Liver (tissue), 9 donors: Measurements from ENCODE around the gene CSN3. TPM values are rescaled to one million over a fixed set of nuclear protein-coding genes. Genes with fewer than 3 reads are reported as not detected.
A peak's percentile ranks its signal among the peaks of the same experiment; 100 is the strongest.

ENCODE experiments used
- DNase-seq: peaks from one replicate; pipeline ENCODE4 v3.0.0-alpha.2; 2017; ENCODE audit warnings: low spot score
- H3K27ac ChIP-seq, 2 donors: one replicate each; pipeline ENCODE4 v1.7.0; 2013; ENCODE audit warnings: inconsistent platforms in 2 of 2, low read length in 2 of 2, control low read depth in 1 of 2, low read depth in 1 of 2, mild to moderate bottlenecking in 1 of 2
- H3K27me3 ChIP-seq, 4 donors: one replicate each; pipeline versions ENCODE4 v1.6.1 to v1.7.0; 2013; ENCODE audit warnings: low read length in 3 of 4, inconsistent platforms in 1 of 4, mild to moderate bottlenecking in 1 of 4, moderate library complexity in 1 of 4; ENCODE audit not compliant: control insufficient read depth in 4 of 4, insufficient read depth in 4 of 4
- H3K36me3 ChIP-seq, 4 donors: one replicate each; pipeline versions ENCODE4 v1.6.1 to v1.7.0; 2013; ENCODE audit warnings: low read length in 3 of 4, mild to moderate bottlenecking in 3 of 4, low read depth in 1 of 4, moderate library complexity in 1 of 4; ENCODE audit not compliant: control insufficient read depth in 4 of 4, insufficient read depth in 3 of 4
- H3K4me1 ChIP-seq, 4 donors: one replicate each; pipeline versions ENCODE4 v1.6.1 to v1.7.0; 2013; ENCODE audit warnings: low read length in 3 of 4, mild to moderate bottlenecking in 3 of 4, moderate library complexity in 1 of 4; ENCODE audit not compliant: control insufficient read depth in 4 of 4, insufficient read depth in 4 of 4
- H3K4me3 ChIP-seq, 3 donors: one replicate each; pipeline versions ENCODE4 v1.6.1 to v1.7.0; 2013; ENCODE audit warnings: low read length in 3 of 3, control low read depth in 1 of 3, low read depth in 1 of 3, mild to moderate bottlenecking in 1 of 3
- H3K9ac ChIP-seq, 2 donors: one replicate each; pipeline ENCODE4 v1.7.0; 2013; ENCODE audit warnings: low read length in 2 of 2, mild to moderate bottlenecking in 2 of 2, moderate library complexity in 2 of 2, control low read depth in 1 of 2, low read depth in 1 of 2
- H3K9me3 ChIP-seq, 4 donors: one replicate each; pipeline versions ENCODE4 v1.6.1 to v1.7.0; 2013; ENCODE audit warnings: low read length in 3 of 4; ENCODE audit not compliant: control insufficient read depth in 4 of 4
- EGR1 ChIP-seq, 2 donors: IDR thresholded peaks; 2 replicates each; pipeline ENCODE4 v1.6.1; 2016 to 2018; ENCODE audit warnings: antibody characterized with exemption in 2 of 2, low read depth in 2 of 2
- FOXA1 ChIP-seq: IDR thresholded peaks from 2 replicates; pipeline ENCODE4 v1.6.1; 2016; ENCODE audit warnings: antibody characterized with exemption
- FOXA2 ChIP-seq: IDR thresholded peaks from 2 replicates; pipeline ENCODE4 v1.6.1; 2016; ENCODE audit warnings: antibody characterized with exemption
- GABPA ChIP-seq, 2 donors: IDR thresholded peaks in 1 of 2; conservative IDR thresholded peaks in 1 of 2; 2 replicates each; pipeline ENCODE4 v1.6.1; 2016; ENCODE audit warnings: antibody characterized with exemption in 2 of 2, mild to moderate bottlenecking in 1 of 2, moderate library complexity in 1 of 2
- HNF4A ChIP-seq, 2 donors: conservative IDR thresholded peaks; 2 replicates each; pipeline ENCODE4 v1.6.1; 2016; ENCODE audit warnings: antibody characterized with exemption in 2 of 2, mild to moderate bottlenecking in 2 of 2
- HNF4G ChIP-seq: IDR thresholded peaks from 2 replicates; pipeline ENCODE4 v1.6.1; 2016; ENCODE audit warnings: antibody characterized with exemption
- JUND ChIP-seq, 2 donors: IDR thresholded peaks; 2 replicates each; pipeline ENCODE4 v1.6.1; 2016; ENCODE audit warnings: antibody characterized with exemption in 2 of 2
- NR2F2 ChIP-seq: IDR thresholded peaks from 2 replicates; pipeline ENCODE4 v1.6.1; 2016; ENCODE audit warnings: antibody characterized with exemption
- RAD21 ChIP-seq, 2 donors: IDR thresholded peaks; 2 replicates each; pipeline ENCODE4 v1.6.1; 2016; ENCODE audit warnings: antibody characterized with exemption in 2 of 2, mild to moderate bottlenecking in 2 of 2
- RXRA ChIP-seq, 2 donors: IDR thresholded peaks; 2 replicates each; pipeline ENCODE4 v1.6.1; 2017 to 2018; ENCODE audit warnings: antibody characterized with exemption in 2 of 2, mild to moderate bottlenecking in 1 of 2
- SP1 ChIP-seq: IDR thresholded peaks from 2 replicates; pipeline ENCODE4 v1.6.1; 2018; ENCODE audit warnings: antibody characterized with exemption, mild to moderate bottlenecking
- TAF1 ChIP-seq: conservative IDR thresholded peaks from 2 replicates; pipeline ENCODE4 v1.6.1; 2016; ENCODE audit warnings: antibody characterized with exemption, mild to moderate bottlenecking
- YY1 ChIP-seq: IDR thresholded peaks from 2 replicates; pipeline ENCODE4 v1.6.1; 2016; ENCODE audit warnings: antibody characterized with exemption, mild to moderate bottlenecking
- WGBS: extraction: QIAGEN DNeasy Blood & Tissue Kit; methylation state at CpG from one replicate; pipeline ENCODE4 v1.1.7; 2013; 5-methylcytosine and 5-hydroxymethylcytosine counted together
- polyA plus RNA-seq, 2 donors: library from polyadenylated mRNA; stranded (reverse) in 1 of 2; unstranded in 1 of 2; fragments of 200-250 nt in 1 of 2; fragments of >200 nt in 1 of 2; fragmentation: Nextera tagmentation in 1 of 2; extraction: Ambion mirVana in 1 of 2; gene quantifications; one replicate each; pipeline versions ENCODE4 v1.2.1 to v1.2.3, GENCODE V29; 2013 to 2015
- total RNA-seq, 2 donors: library from RNA; depleted of rRNA; stranded (reverse); fragments of >200 nt; gene quantifications; one replicate each; pipeline ENCODE4 v1.2.3, GENCODE V29; 2014
- TF ChIP-seq, protein P1 (sequence below): IDR thresholded peaks from 2 replicates; pipeline ENCODE4 v1.6.1; 2016; ENCODE audit warnings: antibody characterized with exemption
- TF ChIP-seq, protein P2 (sequence below): IDR thresholded peaks from 2 replicates; pipeline ENCODE4 v1.6.1; 2016; ENCODE audit warnings: antibody characterized with exemption, mild to moderate bottlenecking
- TF ChIP-seq, protein P3 (sequence below): IDR thresholded peaks from 2 replicates; pipeline ENCODE4 v1.6.1; 2016; ENCODE audit warnings: antibody characterized with exemption
- TF ChIP-seq, protein P4 (sequence below): fragments of 150-350 bp; IDR thresholded peaks from 2 replicates; pipeline ENCODE4 v1.5.1; 2017; ENCODE audit warnings: improper control_type of control experiment, low read depth, low read length; ENCODE audit not compliant: missing input control
- TF ChIP-seq, protein P5 (sequence below): IDR thresholded peaks from 2 replicates; pipeline ENCODE4 v1.6.1; 2016; ENCODE audit warnings: antibody characterized with exemption
- donor health status: healthy.
- donor health status: healthy.
- donor health status: healthy.
- donor health status: healthy.
- donor health status: healthy.

The CSN3 gene
- total and polyA plus RNA-seq, 4 donors: not detected

DNA sequence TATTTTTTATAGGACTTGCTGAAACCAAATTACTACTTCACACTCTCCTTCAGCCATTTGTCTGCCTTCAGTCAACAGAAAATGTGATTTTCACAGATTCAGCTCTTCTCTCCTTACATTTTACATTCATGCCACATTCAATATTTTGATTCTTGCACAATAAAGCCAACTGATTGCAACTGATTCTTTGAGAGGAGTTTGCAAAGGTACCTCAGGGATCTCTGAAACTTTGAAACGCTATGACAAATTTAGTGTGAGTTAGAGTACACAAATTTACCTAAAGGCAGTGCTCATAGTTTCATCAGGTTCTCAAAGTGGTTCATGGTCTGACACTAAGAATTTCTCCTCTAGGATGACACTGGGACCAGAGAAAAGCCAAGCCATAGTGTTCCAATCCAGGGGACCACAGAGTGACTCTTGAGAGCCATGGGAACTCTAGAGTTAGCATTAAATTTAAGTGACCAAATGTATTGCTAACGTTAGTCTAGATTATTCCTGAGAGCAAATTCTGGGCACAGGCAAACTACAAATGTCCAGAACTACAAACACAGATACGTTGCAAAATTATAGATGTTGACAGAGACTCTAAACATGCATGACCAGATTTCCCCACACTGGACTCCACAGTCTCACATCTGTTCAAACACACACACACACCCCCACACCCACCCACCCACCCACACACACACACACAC, 9.0 kb downstream of the CSN3 start:
- WGBS: 28% methylated on average over 3 of the region's 3 CpGs
- Histone ChIP-seq H3K36me3 (no peaks in the 10 kb centered on the region), H3K9me3 (no peaks in the 10 kb centered on the region), H3K27ac (peak overlapping the region; percentile 78 to 84), H3K27me3 (no peaks in the 10 kb centered on the region), H3K9ac (no peak overlapping the region), H3K4me1 (peaks cover 0 to 10% (median 5%) of the 10 kb centered on the region in 4 donors), H3K4me3 (no peak overlapping the region)
- no peak for DNase-seq
- TF ChIP-seq HNF4A (conservative IDR thresholded peaks at IDR 0.05) (peak in 1 of 2 donors; percentile 34), HNF4G (no peak), NR2F2 (no peak), TAF1 (no peak), JUND (IDR thresholded peaks at IDR 0.05) (no peak), EGR1 (IDR thresholded peaks at IDR 0.05; ENCODE audit: low read depth in 2 of 2) (no peak), SP1 (peak; percentile 35), GABPA (IDR thresholded peaks at IDR 0.05 in 1 of 2, conservative IDR thresholded peaks at IDR 0.05 in 1 of 2) (no peak), YY1 (no peak), FOXA1 (no peak), RAD21 (IDR thresholded peaks at IDR 0.05) (no peak), FOXA2 (no peak), RXRA (IDR thresholded peaks at IDR 0.05) (peak in 1 of 2 donors; percentile 13)
- TF ChIP-seq, protein P1, sequence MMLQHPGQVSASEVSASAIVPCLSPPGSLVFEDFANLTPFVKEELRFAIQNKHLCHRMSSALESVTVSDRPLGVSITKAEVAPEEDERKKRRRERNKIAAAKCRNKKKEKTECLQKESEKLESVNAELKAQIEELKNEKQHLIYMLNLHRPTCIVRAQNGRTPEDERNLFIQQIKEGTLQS: no peak
- TF ChIP-seq, protein P2, sequence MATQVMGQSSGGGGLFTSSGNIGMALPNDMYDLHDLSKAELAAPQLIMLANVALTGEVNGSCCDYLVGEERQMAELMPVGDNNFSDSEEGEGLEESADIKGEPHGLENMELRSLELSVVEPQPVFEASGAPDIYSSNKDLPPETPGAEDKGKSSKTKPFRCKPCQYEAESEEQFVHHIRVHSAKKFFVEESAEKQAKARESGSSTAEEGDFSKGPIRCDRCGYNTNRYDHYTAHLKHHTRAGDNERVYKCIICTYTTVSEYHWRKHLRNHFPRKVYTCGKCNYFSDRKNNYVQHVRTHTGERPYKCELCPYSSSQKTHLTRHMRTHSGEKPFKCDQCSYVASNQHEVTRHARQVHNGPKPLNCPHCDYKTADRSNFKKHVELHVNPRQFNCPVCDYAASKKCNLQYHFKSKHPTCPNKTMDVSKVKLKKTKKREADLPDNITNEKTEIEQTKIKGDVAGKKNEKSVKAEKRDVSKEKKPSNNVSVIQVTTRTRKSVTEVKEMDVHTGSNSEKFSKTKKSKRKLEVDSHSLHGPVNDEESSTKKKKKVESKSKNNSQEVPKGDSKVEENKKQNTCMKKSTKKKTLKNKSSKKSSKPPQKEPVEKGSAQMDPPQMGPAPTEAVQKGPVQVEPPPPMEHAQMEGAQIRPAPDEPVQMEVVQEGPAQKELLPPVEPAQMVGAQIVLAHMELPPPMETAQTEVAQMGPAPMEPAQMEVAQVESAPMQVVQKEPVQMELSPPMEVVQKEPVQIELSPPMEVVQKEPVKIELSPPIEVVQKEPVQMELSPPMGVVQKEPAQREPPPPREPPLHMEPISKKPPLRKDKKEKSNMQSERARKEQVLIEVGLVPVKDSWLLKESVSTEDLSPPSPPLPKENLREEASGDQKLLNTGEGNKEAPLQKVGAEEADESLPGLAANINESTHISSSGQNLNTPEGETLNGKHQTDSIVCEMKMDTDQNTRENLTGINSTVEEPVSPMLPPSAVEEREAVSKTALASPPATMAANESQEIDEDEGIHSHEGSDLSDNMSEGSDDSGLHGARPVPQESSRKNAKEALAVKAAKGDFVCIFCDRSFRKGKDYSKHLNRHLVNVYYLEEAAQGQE: no peak
- TF ChIP-seq, protein P3, sequence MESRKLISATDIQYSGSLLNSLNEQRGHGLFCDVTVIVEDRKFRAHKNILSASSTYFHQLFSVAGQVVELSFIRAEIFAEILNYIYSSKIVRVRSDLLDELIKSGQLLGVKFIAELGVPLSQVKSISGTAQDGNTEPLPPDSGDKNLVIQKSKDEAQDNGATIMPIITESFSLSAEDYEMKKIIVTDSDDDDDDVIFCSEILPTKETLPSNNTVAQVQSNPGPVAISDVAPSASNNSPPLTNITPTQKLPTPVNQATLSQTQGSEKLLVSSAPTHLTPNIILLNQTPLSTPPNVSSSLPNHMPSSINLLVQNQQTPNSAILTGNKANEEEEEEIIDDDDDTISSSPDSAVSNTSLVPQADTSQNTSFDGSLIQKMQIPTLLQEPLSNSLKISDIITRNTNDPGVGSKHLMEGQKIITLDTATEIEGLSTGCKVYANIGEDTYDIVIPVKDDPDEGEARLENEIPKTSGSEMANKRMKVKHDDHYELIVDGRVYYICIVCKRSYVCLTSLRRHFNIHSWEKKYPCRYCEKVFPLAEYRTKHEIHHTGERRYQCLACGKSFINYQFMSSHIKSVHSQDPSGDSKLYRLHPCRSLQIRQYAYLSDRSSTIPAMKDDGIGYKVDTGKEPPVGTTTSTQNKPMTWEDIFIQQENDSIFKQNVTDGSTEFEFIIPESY: no peak
- TF ChIP-seq, protein P4, sequence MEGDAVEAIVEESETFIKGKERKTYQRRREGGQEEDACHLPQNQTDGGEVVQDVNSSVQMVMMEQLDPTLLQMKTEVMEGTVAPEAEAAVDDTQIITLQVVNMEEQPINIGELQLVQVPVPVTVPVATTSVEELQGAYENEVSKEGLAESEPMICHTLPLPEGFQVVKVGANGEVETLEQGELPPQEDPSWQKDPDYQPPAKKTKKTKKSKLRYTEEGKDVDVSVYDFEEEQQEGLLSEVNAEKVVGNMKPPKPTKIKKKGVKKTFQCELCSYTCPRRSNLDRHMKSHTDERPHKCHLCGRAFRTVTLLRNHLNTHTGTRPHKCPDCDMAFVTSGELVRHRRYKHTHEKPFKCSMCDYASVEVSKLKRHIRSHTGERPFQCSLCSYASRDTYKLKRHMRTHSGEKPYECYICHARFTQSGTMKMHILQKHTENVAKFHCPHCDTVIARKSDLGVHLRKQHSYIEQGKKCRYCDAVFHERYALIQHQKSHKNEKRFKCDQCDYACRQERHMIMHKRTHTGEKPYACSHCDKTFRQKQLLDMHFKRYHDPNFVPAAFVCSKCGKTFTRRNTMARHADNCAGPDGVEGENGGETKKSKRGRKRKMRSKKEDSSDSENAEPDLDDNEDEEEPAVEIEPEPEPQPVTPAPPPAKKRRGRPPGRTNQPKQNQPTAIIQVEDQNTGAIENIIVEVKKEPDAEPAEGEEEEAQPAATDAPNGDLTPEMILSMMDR: no peak
- TF ChIP-seq, protein P5, sequence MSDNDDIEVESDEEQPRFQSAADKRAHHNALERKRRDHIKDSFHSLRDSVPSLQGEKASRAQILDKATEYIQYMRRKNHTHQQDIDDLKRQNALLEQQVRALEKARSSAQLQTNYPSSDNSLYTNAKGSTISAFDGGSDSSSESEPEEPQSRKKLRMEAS: no peak
